SU-DHL-6 (cell line): ENCODE measurements around the gene PPP1R14C.

Source experiments
- CTCF ChIP-seq: fragments of 200-600 bp; sonication (generic); IDR thresholded peaks from one replicate; pipeline ENCODE4 v1.5.1; 2017; ENCODE audit warnings: antibody characterized with exemption, mild to moderate bottlenecking, low read length, moderate library complexity; ENCODE audit not compliant: insufficient read depth, poor library complexity, severe bottlenecking
- EZH2phosphoT487 ChIP-seq: fragments of 200-600 bp; sonication (generic), shearing (Covaris generic); conservative IDR thresholded peaks from 2 replicates; pipeline ENCODE4 v1.6.1; 2018; ENCODE audit warnings: mild to moderate bottlenecking, antibody characterized with exemption, low read length, moderate library complexity, mixed read lengths

- no peak for TF ChIP-seq EZH2phosphoT487
- TF ChIP-seq CTCF = no peak
These were observed 60.5 kb downstream of the PPP1R14C start for GRCh38 chr6:150203378-150203777.
